Measurements from ENCODE around the gene BAG1.
A peak's percentile ranks its signal among the peaks of the same experiment; 100 is the strongest.

BAG1 gene

DNA sequence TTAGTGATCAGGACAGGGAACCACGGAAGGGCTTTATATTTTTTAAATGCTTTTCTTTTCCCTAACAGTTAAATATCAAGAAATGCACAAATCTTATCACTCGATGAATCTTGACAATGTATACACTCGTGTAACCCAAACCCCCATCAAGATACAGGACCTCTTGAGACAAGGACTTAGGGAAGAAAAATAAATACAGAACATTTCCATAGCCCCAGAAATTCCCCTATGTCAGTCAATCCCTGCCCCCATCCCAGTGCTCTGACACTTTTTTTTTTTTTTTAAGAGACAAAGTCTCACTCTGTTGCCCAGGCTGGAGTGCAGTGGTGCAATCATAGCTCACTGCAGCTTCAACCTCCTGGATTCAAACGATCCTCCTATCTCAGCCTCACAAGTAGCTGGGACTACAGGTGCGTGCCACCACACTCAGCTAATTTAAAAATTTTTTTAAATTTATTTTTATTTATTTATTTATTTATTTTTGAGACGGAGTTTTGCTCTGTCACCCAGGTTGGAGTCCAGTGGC, 21.8 kb downstream of the BAG1 start:
- no peak for DNase-seq (ENCODE audit: low read depth in 2 of 2)

DNA sequence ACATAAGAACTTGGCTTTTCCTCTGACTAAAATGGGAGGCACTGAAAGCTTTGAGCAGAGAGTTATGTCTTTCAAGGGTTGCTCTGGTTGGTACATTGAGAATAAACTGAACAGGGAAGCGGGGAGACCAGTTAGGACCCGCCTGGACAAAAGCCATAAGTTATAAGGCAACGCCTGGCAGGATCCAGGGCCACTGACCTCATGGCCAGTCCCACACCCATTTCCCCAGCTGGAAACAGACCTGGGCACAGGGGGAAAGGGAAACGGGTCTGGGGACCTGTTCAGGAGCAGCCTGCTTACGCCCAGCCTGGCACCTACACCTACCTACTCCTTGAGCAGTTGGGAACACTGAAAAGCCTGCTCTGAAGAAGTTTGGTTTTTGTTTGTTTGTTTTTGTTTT, 23.2 kb downstream of the BAG1 start:
- no peak for DNase-seq (ENCODE audit: low read depth in 2 of 2)

DNA sequence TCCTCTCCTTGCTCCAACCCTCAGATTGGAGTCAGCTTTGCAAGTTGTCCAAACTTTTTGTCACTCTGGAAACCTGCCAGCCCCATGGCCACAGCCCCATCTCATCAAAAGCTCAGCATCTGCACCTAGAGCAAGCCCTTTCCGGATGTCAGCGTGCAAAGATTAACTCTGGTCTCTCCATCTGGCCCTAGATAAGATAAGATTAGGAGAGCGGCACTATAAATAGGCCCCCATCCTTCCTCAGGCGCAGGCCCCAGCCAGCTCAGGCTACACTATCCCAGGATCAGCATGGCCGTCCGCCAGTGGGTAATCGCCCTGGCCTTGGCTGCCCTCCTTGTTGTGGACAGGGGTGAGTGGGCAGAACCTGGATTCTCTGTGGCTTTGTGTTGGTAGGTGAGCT, 24.6 kb downstream of the BAG1 start, which contains the start of gene SPINK4:
SPINK4 (plus strand) TSS at position 247 of the 400 bp plus-strand sequence; CDS start at position 289, 42 bp downstream.
- no peak for DNase-seq (ENCODE audit: low read depth in 2 of 2)

GRCh38 chr9:33236571-33236970, 27.9 kb downstream of the BAG1 start:
- no peak for DNase-seq (ENCODE audit: low read depth in 2 of 2)

DNA sequence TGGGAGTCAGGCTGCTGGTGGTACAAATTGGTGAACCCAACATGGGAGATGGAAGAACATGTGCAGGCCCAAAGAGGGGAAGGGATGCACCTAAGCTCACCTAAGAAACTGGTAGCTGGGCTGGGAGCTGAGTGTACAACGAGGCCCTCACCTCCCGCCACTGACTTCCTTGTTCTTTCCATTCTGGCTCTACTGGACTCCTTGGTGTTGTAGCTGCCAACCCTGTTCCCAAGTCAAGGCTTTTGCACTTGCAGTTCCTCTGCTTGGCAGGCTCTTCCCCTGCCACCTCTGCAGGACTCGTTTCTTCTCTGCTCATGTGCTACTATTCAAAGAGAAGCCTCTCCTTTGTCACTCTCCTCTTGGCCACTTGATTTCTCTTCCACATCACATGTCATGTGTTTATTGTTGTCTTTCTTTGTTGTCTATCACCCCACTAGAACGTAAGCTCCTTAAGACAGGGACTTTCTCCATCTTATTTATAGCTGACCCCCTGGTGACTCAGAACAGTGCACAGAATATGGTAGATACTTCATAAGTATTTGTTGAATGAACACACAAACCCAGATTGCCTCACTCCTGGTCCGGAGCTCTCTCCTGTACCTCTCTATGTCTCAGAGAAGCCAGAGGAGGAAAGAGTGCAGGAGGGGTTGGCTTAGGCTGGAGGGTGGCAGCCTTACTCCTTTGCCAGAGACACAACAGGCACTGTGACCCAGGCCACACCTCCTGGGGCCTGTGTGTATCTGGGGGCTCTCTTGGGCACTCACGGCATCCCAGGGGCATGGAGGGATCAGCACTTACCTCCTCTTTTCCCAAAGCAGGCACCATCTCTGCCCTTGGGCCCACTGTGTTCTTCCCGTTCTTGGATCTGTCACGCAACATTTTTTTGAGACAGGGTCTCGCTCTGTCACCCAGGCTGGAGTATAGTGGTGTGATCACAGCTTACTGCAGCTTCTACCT, 29.7 kb downstream of the BAG1 start:
- no peak for DNase-seq (ENCODE audit: low read depth in 2 of 2)

DNA sequence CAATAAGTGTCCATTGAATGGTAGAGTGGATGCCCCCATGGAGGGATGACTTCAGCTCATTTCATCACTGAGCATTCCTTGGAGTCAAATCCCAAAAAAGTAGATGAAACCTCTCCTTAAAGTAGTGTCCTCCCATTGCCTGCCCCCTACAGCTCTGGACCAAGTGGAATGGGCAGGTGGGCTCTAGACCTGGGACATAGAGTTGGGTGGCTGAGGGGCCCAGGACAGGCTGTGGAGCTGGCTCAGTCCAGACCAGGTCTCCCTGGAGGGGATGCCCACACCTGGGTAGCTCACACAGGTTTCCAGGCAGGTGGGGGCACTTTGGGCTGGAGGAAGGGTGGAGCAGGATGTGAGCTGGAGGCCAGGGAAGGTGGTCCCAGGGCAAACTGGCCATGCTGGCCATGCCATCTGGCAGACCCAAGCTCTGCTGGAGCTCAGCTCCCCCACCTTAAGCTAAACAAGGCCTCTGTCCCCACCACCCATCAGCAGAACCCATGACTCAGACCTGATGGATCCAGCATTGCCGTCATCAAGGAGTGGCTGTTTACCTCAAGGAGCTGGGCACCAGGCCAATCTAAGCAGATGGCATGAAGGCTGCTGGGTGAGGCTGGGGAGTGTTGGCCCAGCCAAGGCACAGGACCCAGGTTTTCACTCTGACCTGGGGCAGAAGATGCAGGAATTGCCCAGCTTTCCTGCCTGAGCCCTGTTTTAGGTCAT, 30.7 kb downstream of the BAG1 start:
- DNase-seq (ENCODE audit: low read depth in 2 of 2): no peak

- no peak for DNase-seq (ENCODE audit: low read depth in 2 of 2)
These were observed 31.7 kb downstream of the BAG1 start for GRCh38 chr9:33232815-33233214.

- DNase-seq (ENCODE audit: low read depth in 2 of 2): no peak
These were observed 32.9 kb downstream of the BAG1 start for GRCh38 chr9:33231623-33231942.

DNA sequence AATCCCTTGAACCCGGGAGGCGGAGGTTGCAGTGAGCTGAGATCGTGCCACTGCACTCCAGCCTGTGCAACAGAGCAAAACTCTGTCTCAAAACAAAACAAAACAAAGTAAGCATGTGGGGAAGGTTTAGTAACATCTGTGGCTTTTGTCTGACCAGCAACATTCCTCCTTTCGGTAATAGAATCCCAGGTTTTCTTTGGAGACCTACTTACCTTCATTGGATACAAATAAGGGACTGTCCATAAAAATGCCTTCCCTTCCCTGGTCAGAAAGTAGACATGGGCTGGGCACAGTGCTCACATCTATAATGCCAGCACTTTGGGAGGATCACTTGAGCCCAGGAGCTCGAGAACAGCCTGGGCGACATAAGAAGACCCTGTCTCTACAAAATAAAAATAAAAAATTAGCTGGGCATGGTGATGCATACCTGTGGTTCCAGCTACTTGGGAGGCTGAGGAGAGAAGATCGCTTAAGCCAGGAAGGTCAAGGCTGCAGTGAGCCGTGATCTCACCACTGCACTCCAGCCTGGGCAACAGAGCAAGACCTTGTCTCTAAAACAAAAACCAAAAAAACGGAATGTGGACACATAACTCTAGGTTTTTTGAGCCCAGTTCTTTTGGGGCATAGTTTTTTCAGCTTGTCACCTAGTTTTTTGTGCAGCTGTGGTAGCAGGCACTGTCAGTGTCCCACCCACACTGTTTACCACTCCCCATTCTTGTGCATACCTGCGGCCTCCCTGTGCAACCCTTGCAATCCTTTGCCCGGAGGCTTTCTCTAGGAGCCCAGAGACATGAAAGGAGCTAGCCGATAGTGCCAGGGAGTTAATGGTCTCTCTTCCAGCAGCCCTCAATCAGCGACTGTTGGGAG, 33.5 kb downstream of the BAG1 start:
- DNase-seq (ENCODE audit: low read depth in 2 of 2): no peak

GRCh38 chr9:33229359-33230114, 35.0 kb downstream of the BAG1 start:
- no peak for DNase-seq (ENCODE audit: low read depth in 2 of 2)

DNA sequence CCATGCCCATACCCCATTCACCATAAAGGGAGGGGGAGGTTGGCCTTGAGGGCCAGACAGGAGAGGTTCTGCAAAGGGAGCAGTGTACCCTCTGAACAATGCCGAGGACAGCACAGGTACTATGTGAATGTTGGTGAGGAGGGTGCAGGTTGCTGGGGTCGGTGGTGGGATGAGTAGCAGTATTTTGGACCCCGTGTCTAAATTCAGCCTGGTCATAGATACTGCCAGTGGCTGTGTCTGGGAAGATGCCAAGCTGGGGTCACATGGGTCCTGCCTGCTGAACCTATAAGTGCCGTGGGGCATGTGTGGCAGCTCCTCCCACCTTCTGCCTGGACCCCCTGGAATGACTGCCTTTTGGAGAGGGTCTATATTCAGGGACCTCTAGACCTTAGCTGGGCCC, 35.9 kb downstream of the BAG1 start:
- no peak for DNase-seq (ENCODE audit: low read depth in 2 of 2)

DNA sequence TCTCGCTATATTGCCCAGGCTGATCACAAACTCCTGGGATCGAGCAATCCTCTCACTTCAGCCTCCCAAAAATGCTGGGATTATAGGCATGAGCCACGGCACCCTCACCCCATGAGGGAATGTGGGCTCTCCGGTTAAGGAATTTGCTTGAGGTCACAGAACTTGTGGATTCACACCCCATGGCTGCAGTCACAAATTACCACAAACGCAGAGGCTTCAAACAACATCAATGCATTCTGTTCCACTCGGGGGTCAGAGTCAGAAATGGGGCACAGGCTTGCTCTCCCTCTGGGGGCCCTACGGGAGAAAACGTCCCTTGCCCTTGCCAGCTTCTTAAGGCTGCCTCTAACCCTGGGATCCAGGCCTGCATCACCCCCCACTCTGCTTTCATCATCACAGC, 36.8 kb downstream of the BAG1 start:
- no peak for DNase-seq (ENCODE audit: low read depth in 2 of 2)

DNA sequence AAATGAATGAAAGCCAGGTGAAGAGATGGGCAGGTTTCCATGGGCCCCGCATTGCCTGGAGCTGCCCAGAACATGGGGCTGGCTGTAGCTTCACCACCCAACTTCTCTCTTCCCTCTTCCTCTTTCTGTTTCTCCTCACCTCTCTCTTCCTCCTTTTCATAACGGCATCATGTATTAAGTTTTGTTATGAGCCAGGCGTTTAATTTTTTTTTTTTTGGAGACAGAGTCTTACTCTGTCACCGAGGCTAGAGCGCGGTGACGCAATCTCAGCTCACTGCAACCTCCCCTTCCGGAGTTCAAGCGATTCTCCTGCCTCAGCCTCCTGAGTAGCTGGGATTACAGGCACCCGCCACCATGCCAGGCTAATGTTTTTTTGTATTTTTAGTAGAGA, 37.5 kb downstream of the BAG1 start:
- DNase-seq (ENCODE audit: low read depth in 2 of 2): no peak

GRCh38 chr9:33225319-33226147, 39.0 kb downstream of the BAG1 start:
- peak; percentile 39 to 59 for DNase-seq (ENCODE audit: low read depth in 2 of 2)

DNA sequence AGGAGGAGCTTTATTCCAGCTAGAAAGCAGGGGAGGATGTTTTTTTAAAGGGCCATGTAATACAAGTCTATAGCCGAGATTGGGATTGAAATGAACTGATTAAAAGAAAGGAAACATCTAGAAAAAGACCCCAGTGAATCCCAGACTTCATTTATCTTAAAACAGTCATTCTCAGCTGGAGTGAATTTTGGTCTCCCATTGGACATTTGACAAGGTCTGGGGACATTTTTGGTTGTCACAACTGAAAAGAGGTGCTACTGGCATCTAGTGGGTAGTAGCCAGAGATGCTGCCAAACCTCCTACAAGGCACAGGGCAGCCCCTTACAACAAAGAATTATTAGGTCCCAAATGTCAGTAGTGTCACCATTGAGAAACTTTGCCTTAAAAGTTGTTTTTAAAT, 40.8 kb downstream of the BAG1 start:
- no peak for DNase-seq (ENCODE audit: low read depth in 2 of 2)

- DNase-seq (ENCODE audit: low read depth in 2 of 2): no peak
These were observed 42.5 kb downstream of the BAG1 start for GRCh38 chr9:33222031-33222430.

- no peak for DNase-seq (ENCODE audit: low read depth in 2 of 2)
These were observed 43.0 kb downstream of the BAG1 start for GRCh38 chr9:33221568-33221884.

- DNase-seq (ENCODE audit: low read depth in 2 of 2): no peak
These were observed 43.6 kb downstream of the BAG1 start for GRCh38 chr9:33220681-33221567.

GRCh38 chr9:33211695-33212393, 52.7 kb downstream of the BAG1 start:
- DNase-seq (ENCODE audit: low read depth in 2 of 2): no peak
